ENCODE results near the gene RCBTB2.
"Not testable (repeated sequence)": the region's sequence is repeated elsewhere in the genome, so short reads cannot be mapped to it uniquely, and the experiment has no call there.

The RCBTB2 gene

GRCh38 chr13:48456546-48456945 is 76.3 kb downstream of the RCBTB2 start:
- no peak for DNase-seq

GRCh38 chr13:48451196-48451595 is 81.7 kb downstream of the RCBTB2 start:
- DNase-seq: not testable (repeated sequence)

GRCh38 chr13:48449656-48450055 is 83.2 kb downstream of the RCBTB2 start:
- DNase-seq: no peak

GRCh38 chr13:48448959-48449614 is 83.8 kb downstream of the RCBTB2 start:
- DNase-seq: no peak

DNA sequence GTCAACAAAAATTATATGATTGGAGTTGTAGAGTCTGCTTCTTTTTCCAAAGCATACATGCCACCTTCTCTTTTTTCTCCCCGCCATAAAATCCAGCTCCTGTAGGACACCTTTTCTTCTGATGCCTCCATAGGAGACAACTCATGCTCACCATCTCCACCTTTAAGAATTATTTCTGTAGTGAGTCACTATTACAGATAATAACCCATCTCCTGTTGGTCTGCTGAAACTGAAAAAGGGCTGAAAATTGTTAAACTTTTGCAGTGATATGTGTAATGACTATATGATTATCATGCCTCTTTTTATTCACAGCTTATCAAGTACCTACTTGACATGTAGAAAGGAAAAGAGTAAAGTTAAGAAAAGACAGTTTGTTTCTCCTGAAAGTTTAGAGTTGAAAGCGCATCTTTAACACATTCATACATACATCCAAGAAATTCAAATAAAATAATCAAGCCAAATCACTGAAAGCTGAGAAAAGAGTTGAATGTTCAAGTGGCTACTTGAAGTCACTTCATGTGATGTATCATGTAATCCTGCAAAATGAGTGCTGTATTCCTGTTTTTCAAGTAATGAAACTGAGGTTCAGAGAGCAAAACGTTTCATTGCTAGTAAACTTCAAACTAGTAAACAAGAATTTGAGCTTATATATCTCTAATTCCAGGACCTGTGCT is 84.5 kb downstream of the RCBTB2 start:
- DNase-seq: no peak

- DNase-seq: no peak
Observed at GRCh38 chr13:48446464-48446863, 86.4 kb downstream of the RCBTB2 start.

DNA sequence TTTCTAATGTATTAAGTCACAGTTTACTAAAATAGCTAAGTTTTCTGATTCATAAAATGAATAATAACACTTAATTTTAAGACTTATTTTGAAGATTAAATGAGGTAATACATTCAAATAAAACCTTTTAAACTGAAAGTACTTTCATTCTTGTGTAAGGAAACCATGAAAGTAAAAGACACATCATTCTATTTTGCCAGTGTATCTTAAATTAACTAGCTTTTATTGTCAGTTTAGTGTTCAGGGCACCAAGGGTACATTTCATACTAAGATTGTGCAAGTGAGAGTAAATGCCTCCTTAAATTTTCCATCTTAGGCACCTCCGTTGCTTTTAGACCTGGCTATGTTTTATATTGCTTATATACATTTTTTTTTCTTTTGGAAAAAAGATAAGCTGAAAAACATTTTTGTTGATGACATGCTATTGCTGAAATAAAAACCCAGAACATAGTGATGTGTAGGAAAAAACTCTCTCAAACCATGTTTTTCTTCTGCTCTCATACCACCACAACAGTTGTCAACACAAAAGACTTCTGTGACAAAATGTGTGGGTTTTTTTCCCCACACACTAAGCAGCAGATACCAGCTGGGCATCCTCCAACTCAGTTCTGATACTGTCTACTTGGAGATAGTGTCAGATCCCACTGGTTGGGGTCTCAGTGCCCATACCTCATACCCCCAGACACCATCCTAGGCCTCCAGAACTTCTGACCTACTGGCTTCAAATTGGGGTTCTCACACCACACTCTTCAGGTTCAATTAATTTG is 89.3 kb downstream of the RCBTB2 start:
- DNase-seq: no peak
